ENCODE results near the gene GLRX3.

Gene GLRX3

DNA sequence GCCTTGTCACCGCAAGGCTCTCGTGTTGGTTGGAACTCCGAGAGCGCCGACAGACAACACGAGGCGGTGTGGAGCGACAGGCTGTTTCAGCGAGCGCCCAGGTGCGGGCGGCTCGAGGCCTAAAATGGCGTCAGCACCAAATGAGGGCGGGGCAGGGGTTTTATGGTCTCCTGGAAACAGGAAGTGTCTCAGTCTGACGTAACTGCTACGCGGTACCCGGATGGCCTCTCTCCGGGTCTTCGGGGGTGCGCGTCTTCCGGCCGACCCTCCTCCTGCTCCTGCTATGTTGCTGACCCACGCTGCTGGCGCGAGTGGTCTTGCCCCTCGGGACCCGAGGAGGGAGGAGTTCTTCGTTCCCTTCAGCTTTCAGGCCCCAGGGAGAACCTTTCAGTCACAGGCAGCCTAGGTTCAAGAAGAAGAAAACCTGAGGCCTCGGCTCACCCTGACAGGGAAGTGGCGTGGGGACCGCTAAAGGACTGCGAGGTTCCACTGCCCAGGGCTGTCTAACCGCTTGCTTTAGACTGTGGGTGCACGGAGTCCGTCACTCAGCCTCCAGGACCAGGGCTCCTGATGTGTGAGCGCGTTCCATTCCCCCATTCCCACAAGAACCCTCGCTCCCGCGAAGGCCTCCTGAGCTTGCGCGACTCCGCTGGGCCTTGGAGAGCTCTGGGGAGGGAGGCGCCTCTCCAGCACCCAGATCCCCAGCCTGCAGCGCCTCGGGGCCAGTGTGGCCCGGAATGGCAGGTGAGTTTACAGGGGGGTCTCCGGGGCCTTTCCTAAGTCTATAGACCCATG lies 77.3 kb downstream of the GLRX3 start:
- DNase-seq: no peak

DNA sequence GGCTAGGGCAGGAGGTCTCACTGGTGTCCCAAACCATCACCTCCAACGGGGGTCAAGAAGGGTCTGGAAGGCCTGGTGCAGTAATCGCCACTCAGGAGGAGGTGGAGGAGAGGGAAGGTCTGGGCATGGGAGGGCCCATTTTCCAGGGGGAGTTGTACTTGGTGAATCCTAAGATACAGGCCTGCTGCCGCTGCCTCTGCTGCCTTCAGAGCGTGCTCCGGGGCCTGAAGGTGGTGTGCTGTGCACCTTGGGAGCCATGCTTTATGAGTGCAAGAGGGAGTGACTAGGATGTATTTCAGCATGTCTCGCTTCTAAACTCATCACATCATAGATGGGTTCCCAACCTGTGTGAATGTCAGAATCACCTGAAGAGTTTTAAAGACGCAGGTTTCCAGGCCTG lies 78.2 kb downstream of the GLRX3 start:
- DNase-seq: no peak

DNA sequence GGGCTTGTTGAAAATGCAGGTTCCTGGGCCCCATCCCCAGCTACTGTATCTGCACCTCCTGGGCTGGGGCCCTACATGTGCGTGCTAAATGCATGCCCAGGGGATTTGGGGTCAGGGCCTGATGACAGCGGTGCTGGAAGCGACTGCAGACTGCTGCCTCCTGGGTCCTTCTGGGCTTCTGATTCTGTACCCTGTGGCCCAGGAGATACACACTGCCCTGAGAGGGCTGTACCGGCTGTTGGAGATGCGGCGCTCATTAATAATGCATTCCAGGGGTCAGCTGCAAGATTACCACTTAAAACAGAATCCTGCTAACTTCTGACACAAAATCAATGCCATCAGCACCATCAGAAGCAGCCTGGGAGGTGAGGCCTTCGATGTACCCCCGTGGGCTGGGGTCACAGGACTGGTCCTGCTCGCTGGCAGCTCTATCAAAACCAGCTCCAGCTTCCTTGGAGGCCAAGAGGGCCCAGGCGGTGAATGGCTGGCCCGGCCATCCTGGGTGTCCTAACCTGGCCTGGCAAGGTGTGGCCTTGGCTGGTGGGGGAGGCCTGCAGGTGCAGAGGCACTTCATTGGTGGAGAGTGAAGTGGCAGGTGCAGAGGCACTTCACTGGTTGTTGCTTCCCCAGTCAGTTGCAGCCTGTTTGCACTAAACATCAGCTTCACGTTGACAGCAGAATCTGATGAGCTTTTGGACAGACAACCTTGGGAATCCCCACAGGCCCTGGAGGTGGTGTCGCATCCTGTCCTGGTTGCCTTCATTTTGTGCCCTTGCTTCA lies 79.2 kb downstream of the GLRX3 start:
- no peak for DNase-seq

DNA sequence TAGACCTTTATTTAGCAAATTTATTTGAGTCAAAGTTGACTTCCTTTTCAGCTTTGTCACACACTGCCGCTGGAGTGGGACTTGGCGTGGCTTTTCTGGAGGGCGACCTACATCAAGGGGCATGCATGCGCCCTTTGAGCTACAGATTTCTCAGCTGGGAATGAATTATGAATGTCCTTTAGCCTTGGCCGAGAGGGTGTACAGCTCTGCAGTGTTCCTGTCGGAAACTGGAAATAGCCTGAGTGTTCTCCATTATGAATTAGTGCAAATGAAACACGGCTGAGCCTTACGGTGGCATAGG lies 79.7 kb downstream of the GLRX3 start:
- no peak for DNase-seq

DNA sequence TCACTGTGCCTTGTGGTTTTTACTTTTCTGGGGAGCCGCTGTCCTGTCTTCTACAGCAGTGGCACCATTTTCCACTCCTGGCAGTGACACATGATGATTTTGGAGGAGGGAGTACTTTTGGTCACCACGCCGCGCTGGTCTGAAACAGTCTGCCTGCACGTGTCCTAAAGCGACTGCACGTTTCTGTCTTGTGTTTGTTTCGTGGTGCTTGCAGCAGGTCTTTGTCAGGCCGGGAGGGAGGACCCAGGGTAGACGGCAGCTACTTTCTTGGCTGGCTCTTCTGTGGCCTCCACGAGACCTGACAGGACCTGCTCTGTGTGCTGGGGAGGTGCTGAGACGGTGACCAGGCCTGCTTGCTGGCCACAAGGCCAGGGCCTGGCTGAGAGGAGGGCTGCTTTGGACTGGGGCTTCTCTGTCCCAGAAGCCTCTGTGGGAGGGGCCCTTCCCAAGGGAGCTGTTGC lies 82.0 kb downstream of the GLRX3 start:
- no peak for DNase-seq

DNA sequence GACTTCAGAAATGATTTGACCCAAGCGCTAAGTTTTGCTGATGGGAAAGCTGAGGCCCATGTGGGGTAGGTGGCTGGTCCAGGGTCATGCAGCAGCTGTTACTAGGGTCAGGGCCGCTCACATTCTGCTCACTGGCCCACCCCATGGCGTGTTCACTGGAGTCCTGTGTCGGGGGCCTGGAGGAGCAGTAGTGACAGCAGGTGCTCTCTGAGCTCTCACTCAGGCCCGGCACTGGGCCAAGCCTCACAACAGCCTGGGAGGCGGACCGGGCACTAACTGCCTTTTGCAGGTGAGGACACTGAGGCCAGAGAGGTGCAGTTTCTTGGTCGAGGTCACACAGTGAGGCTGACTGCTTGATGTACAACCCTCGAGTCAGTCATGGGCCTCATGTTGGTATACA lies 82.7 kb downstream of the GLRX3 start:
- no peak for DNase-seq

DNA sequence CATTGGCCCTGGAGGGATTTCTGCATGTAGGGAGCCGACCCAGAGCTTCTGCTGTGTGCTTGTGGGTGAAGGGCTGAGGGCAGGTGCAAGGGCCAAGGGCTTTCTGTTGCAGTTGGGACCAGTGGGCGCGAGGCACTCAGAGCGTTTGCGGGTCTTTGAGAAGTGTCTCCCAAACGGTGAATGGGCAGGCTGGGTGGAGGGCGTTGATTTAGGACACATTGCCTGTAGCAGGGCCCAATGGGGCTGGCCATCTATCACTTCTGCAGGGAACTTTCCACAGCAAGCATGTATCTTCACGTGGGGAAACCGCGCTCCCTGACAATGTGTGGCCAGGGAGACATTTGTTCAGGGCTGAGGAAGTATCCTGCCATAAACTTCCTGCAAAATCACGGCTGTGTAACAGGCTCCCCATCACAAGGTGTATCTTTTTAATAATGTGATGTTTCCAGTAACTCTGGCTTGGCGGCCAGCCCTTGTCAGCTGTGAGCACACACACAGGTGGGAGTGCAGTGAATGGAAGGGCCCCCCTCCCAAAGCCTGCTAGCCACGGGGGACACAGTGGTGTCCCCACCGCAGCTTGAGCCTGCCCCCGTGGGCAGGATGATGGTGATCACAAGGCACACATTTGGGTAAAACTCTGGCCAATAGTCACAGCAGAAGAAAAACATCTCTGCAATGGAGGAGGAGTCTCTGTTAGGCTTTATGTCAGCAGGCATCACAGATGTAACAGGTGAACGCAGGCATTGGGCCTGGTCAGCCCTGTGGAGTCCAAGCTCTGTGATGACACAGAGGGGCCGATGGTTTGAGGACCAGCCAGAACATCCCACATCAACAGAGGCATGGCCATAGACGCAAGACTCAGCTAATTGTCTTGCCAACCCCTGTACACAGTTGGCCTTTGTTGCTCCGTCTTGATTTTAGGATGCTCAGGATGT lies 84.3 kb downstream of the GLRX3 start:
- no peak for DNase-seq

DNA sequence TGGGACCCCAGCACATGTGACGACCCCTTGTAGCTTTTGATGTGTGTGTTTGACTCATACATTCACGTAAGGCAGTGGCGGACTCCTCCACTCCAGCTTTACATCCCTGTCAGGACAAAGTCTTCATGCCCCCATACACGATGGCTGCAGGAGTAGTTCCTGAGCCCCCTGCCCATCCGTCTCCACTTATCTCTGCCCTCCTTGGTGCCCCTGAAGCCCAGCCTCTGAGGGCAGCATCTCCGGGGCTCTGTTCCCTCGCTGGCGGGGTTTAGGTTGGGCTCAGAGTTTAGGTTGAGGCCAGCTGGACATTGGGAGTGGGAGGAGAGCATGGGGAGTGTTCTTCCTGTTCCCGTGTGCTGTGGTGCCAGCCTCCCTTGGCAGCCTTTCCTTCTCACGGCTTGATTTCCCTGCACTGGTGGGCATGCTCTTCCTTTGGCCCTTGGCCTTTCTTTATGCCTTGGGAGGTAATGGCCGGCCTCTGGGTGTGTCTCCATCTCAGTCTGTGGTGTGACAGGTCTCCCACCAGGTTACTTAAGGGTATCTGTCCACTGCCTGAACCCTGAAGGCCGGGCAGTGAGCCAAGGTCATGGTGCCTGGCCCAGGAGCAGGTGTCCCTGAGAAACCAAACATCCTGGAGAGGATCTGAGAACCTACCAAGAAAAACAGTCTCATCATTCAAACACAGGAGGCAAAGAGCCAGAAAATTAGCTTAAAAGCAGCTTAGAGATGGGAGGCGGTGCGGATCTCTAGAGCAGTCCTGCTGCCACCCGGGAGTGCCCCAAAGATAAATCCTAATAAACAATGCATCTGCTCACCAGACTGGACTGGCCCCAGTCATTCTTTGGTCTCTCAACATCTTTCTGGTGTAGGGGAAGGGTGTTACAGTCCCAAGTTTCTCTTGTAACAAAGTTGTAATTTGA lies 85.5 kb downstream of the GLRX3 start:
- DNase-seq: no peak

DNA sequence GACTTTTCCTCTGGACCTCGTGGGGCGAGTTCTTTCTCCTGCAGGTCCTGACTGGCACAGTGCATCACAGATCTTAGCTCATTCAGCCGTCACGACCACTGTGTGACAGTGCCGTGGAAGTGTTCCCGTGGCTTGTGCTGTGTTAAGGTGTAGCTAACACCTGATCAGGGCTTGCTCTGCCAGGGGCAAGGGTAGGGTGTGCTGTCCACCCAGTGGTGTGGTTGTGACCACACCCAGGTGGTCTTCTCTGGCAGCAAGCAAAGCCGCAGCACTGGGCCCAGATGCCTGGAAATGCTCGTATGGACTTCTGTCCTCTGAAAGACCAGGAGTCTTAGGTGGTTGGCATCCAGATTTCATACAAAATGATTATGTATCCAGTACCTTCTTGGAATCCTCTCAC lies 86.2 kb downstream of the GLRX3 start:
- DNase-seq: no peak

DNA sequence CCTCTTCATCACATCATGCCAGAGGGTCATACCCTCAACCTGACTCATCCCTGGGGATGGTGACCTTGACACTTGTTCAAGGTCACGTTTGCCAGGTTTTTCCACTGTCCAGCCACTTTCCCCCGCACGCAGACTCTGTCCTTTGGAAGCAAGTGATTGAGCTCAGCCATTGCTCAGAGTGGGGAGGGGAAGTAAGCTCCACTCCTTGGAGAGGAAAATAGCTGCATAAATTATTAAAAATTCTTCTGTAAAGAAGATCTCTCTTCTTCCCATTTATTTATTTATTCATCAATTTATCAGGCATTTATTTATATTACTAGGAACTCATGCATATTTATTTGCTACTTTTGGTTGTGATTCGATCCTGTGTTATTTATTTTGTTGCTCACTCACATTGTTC lies 88.0 kb downstream of the GLRX3 start:
- no peak for DNase-seq

DNA sequence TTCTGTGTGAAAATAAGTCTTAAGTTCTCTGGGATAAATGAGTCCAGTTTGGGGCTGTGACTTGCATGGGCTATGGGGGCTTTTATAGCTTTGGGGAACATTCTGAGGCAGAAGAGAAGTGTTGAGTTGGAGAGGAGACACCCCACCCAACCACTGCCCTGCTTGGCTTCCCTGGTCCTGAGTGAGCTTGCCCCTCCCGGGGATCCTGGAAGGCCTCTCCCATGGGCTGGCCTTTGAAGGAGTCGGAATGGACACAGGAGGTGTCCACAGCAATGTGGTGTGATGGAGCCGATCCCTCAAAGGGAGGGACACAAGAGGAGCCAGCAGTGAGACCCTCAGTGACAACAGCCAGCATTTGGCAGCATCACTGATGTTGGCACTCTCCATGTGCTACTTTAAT lies 89.8 kb downstream of the GLRX3 start:
- no peak for DNase-seq

DNA sequence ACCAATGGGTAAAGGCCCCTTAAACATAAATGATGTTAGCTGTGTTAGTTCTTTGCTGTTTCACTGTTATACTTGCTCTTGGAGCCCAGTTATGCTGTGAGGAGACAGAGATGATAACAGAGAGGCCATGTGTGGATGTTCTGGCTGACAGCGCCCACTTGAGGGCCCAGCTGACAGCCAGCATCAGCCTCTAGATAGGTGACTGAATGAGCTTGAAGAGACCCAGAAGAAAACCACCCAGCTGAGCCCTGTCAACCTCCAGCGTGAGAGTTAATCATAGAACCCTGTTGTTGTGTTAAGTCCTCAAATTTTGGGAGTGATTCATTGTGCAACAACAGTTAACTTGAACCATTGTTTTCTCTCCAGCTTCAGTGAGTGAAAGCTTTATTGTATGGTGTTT lies 91.7 kb downstream of the GLRX3 start:
- no peak for DNase-seq

Data from stimulated activated CD8-positive, alpha-beta memory T cell treated with anti-CD3 and anti-CD28 coated beads, Interleukin-4, amount 100 ng/mL, for 48 hours (primary cell).